ENCODE data around the gene SLC18A2.

Gene SLC18A2

GRCh38 chr10:117216611-117217195 lies 24.2 kb upstream of the SLC18A2 start:
- H3K4me3 ChIP-seq (ENCODE audit: low read depth, low read length, poor library complexity, severe bottlenecking) = peak overlapping the region; percentile 54
- H3K36me3 ChIP-seq (ENCODE audit: insufficient read depth, low read length) = no peaks in the 10 kb centered on the region
- peak overlapping the region; percentile 13; the same call in 1 of the 2 replicates for H3K9ac ChIP-seq (ENCODE audit: low read length)
- peaks cover 10% of the 10 kb centered on the region for H3K4me1 ChIP-seq (ENCODE audit: insufficient read depth, low read length, severe bottlenecking)
- H3F3A ChIP-seq (ENCODE audit: insufficient read depth, low read length) = no peaks in the 10 kb centered on the region
- no peaks in the 10 kb centered on the region for H3K79me2 ChIP-seq (ENCODE audit: insufficient read depth, low read length)
- peak overlapping the region; percentile 70 for H3K4me2 ChIP-seq (ENCODE audit: low read length)
- no peak for TF ChIP-seq EZH2 (IDR thresholded peaks at IDR 0.05; ENCODE audit: borderline replicate concordance, low read length)
- TF ChIP-seq CTCF (IDR thresholded peaks at IDR 0.05; ENCODE audit: low read length) = peak; percentile 99
- no peak overlapping the region for H3K27ac ChIP-seq (ENCODE audit: low read depth, low read length, poor library complexity, severe bottlenecking)
- H2AFZ ChIP-seq (ENCODE audit: low read length) = no peak overlapping the region
- no peaks in the 10 kb centered on the region for H3K9me2 ChIP-seq (ENCODE audit: low read depth, low read length)
- no peaks in the 10 kb centered on the region; the same call in 1 of the 2 replicates for H3K27me3 ChIP-seq (ENCODE audit: insufficient read depth, low read length)
- no peaks in the 10 kb centered on the region for H4K20me1 ChIP-seq (ENCODE audit: insufficient read depth, low read length)
- 0 out of 2 replicates have a peak, but pooled peaks cover 3% of the 10 kb centered on the region for H3K9me3 ChIP-seq (ENCODE audit: low read length)

- H2AFZ ChIP-seq (ENCODE audit: low read length) = no peak overlapping the region
- no peaks in the 10 kb centered on the region; the same call in 1 of the 2 replicates for H3K27me3 ChIP-seq (ENCODE audit: insufficient read depth, low read length)
- no peaks in the 10 kb centered on the region for H3K79me2 ChIP-seq (ENCODE audit: insufficient read depth, low read length)
- peaks cover 10% of the 10 kb centered on the region for H3K4me1 ChIP-seq (ENCODE audit: insufficient read depth, low read length, severe bottlenecking)
- H4K20me1 ChIP-seq (ENCODE audit: insufficient read depth, low read length) = no peaks in the 10 kb centered on the region
- H3K36me3 ChIP-seq (ENCODE audit: insufficient read depth, low read length) = no peaks in the 10 kb centered on the region
- no peak overlapping the region for H3K27ac ChIP-seq (ENCODE audit: low read depth, low read length, poor library complexity, severe bottlenecking)
- no peaks in the 10 kb centered on the region for H3F3A ChIP-seq (ENCODE audit: insufficient read depth, low read length)
- TF ChIP-seq EZH2 (IDR thresholded peaks at IDR 0.05; ENCODE audit: borderline replicate concordance, low read length) (no peak), CTCF (IDR thresholded peaks at IDR 0.05; ENCODE audit: low read length) (no peak)
- peak overlapping the region; percentile 70 for H3K4me2 ChIP-seq (ENCODE audit: low read length)
- H3K9ac ChIP-seq (ENCODE audit: low read length) = peak overlapping the region; percentile 13; the same call in 1 of the 2 replicates
- H3K4me3 ChIP-seq (ENCODE audit: low read depth, low read length, poor library complexity, severe bottlenecking) = peak overlapping the region; percentile 54
- H3K9me2 ChIP-seq (ENCODE audit: low read depth, low read length) = no peaks in the 10 kb centered on the region
- 0 out of 2 replicates have a peak, but pooled peaks cover 1% of the 10 kb centered on the region for H3K9me3 ChIP-seq (ENCODE audit: low read length)
These were observed 23.6 kb upstream of the SLC18A2 start for GRCh38 chr10:117217196-117217761.

GRCh38 chr10:117218654-117219053 lies 22.3 kb upstream of the SLC18A2 start:
- no peaks in the 10 kb centered on the region for H3F3A ChIP-seq (ENCODE audit: insufficient read depth, low read length)
- no peak overlapping the region for H3K4me2 ChIP-seq (ENCODE audit: low read length)

More at GRCh38 chr10:117218654-117219053, 22.3 kb upstream of the SLC18A2 start:
- H3K9ac ChIP-seq (ENCODE audit: low read length) = no peak overlapping the region
- H3K9me3 ChIP-seq (ENCODE audit: low read length) = no peaks in the 10 kb centered on the region
- H4K20me1 ChIP-seq (ENCODE audit: insufficient read depth, low read length) = no peaks in the 10 kb centered on the region
- H3K27me3 ChIP-seq (ENCODE audit: insufficient read depth, low read length) = no peaks in the 10 kb centered on the region; the same call in 1 of the 2 replicates
- H3K4me3 ChIP-seq (ENCODE audit: low read depth, low read length, poor library complexity, severe bottlenecking) = no peak overlapping the region
- no peaks in the 10 kb centered on the region for H3K9me2 ChIP-seq (ENCODE audit: low read depth, low read length)
- no peaks in the 10 kb centered on the region for H3K79me2 ChIP-seq (ENCODE audit: insufficient read depth, low read length)
- no peaks in the 10 kb centered on the region for H3K36me3 ChIP-seq (ENCODE audit: insufficient read depth, low read length)
- H3K27ac ChIP-seq (ENCODE audit: low read depth, low read length, poor library complexity, severe bottlenecking) = no peak overlapping the region
- H3K4me1 ChIP-seq (ENCODE audit: insufficient read depth, low read length, severe bottlenecking) = peaks cover 10% of the 10 kb centered on the region
- H2AFZ ChIP-seq (ENCODE audit: low read length) = no peak overlapping the region
- TF ChIP-seq EZH2 (IDR thresholded peaks at IDR 0.05; ENCODE audit: borderline replicate concordance, low read length) = no peak
- no peak for TF ChIP-seq CTCF (IDR thresholded peaks at IDR 0.05; ENCODE audit: low read length)

All from OCI-LY1 (cell line).